SK-N-MC (cell line): ENCODE data around the gene EEFSEC.

Experiments
- EZH2 ChIP-seq: fragments of 200-600 bp; sonication (generic); IDR thresholded peaks from one replicate; pipeline ENCODE4 v1.6.1; 2017; ENCODE audit warnings: antibody characterized with exemption
- POLR2AphosphoS5 ChIP-seq: IDR thresholded peaks from 2 replicates; pipeline ENCODE4 v1.6.1; 2012; ENCODE audit warnings: mild to moderate bottlenecking, low read depth, low read length, borderline replicate concordance

GRCh38 chr3:128381609-128382008 lies 228.3 kb downstream of the EEFSEC start:
- TF ChIP-seq EZH2 (no peak), POLR2AphosphoS5 (no peak)
